SK-N-SH (cell line): ENCODE results near the gene SNX9. TPM values are rescaled to one million over a fixed set of nuclear protein-coding genes. Genes with fewer than 3 reads are reported as not detected.

Experiments used
- CTCF ChIA-PET: fragments of 300-600, 350-600 bp; formaldehyde crosslinking; extraction: SDS; loops from one replicate; lab custom pipeline; 2021; lab: Yijun Ruan, JAX
- POLR2A ChIA-PET: fragments of 350-600 bp; sonication (Branson Sonifier 250); formaldehyde crosslinking; extraction: SDS; loops from one replicate; lab custom pipeline; 2020; ENCODE audit warnings: antibody characterized with exemption, inconsistent platforms; lab: Yijun Ruan, JAX
- DNase-seq: peaks from one replicate; pipeline ENCODE4 v3.0.0; 2012
- H2AFZ ChIP-seq: fragments of 200-600 bp; sonication (generic); 2 replicates; pipeline ENCODE4 v1.8.1; 2016; ENCODE audit warnings: antibody characterized with exemption, mild to moderate bottlenecking, low read depth
- H3F3A ChIP-seq: fragments of 200-600 bp; sonication (generic); replicated peaks from 2 replicates; pipeline ENCODE3; 2016; ENCODE audit warnings: antibody characterized with exemption, mild to moderate bottlenecking; ENCODE audit not compliant: insufficient read depth
- H3K27ac ChIP-seq, 2 experiments: fragments of 200-500 bp in 1 of 2; fragments of 200-600 bp in 1 of 2; sonication (Bioruptor generic) in 1 of 2; sonication (generic), shearing (Covaris generic) in 1 of 2; 2 replicates each; pipeline versions ENCODE4 v1.5.1 to v1.6.1; 2014 to 2016; ENCODE audit warnings: low read depth in 2 of 2, inconsistent platforms in 1 of 2, low read length in 1 of 2, mild to moderate bottlenecking in 1 of 2, mixed read lengths in 1 of 2
- H3K27me3 ChIP-seq: fragments of 200-600 bp; sonication (generic), shearing (Covaris generic); 2 replicates; pipeline ENCODE4 v1.6.1; 2016; ENCODE audit warnings: mixed run types; ENCODE audit not compliant: insufficient read depth
- H3K36me3 ChIP-seq, 2 experiments: fragments of 200-500 bp in 1 of 2; fragments of 200-600 bp in 1 of 2; sonication (Bioruptor generic) in 1 of 2; sonication (generic) in 1 of 2; replicated peaks in 1 of 2; 2 replicates each; pipeline versions ENCODE3 to v1.5.1; 2014 to 2016; ENCODE audit warnings: low read length in 1 of 2, mild to moderate bottlenecking in 1 of 2; ENCODE audit not compliant: insufficient read depth in 2 of 2, control insufficient read depth in 1 of 2
- H3K4me1 ChIP-seq, 2 experiments: fragments of 200-500 bp in 1 of 2; fragments of 200-600 bp in 1 of 2; sonication (Bioruptor generic) in 1 of 2; sonication (generic), shearing (Covaris generic) in 1 of 2; 2 replicates each; pipeline versions ENCODE4 v1.5.1 to v1.6.1; 2014 to 2016; ENCODE audit warnings: low read depth in 1 of 2, low read length in 1 of 2, mixed run types in 1 of 2; ENCODE audit not compliant: insufficient read depth in 2 of 2, control insufficient read depth in 1 of 2
- H3K4me2 ChIP-seq: fragments of 200-600 bp; sonication (generic), shearing (Covaris generic); 2 replicates; pipeline ENCODE4 v1.6.1; 2017; ENCODE audit warnings: mixed run types
- H3K4me3 ChIP-seq, 2 experiments: fragments of 200-500 bp in 1 of 2; fragments of 200-600 bp in 1 of 2; sonication (Bioruptor generic) in 1 of 2; sonication (generic), shearing (Covaris generic) in 1 of 2; 2 replicates each; pipeline versions ENCODE4 v1.5.1 to v1.8.1; 2014 to 2016; ENCODE audit warnings: low read depth in 2 of 2, inconsistent platforms in 1 of 2, low read length in 1 of 2, mild to moderate bottlenecking in 1 of 2, mixed read lengths in 1 of 2, moderate library complexity in 1 of 2
- H3K79me2 ChIP-seq: fragments of 200-600 bp; sonication (generic); 2 replicates; pipeline ENCODE4 v1.8.1; 2017; ENCODE audit warnings: mild to moderate bottlenecking; ENCODE audit not compliant: insufficient read depth
- H3K9ac ChIP-seq: fragments of 200-600 bp; sonication (generic); 2 replicates; pipeline ENCODE4 v1.6.1; 2017; ENCODE audit warnings: mixed run types
- H3K9me2 ChIP-seq: fragments of 200-600 bp; sonication (generic); 2 replicates; pipeline ENCODE4 v1.6.1; 2017; ENCODE audit warnings: mixed run types
- H3K9me3 ChIP-seq: fragments of 200-600 bp; sonication (generic); 2 replicates; pipeline ENCODE4 v1.6.1; 2017; ENCODE audit warnings: mixed run types, mild to moderate bottlenecking, moderate library complexity
- H4K20me1 ChIP-seq: fragments of 200-600 bp; sonication (generic); 2 replicates; pipeline ENCODE4 v1.6.1; 2017; ENCODE audit warnings: mild to moderate bottlenecking, mixed run types; ENCODE audit not compliant: insufficient read depth
- CHD2 ChIP-seq: fragments of 150-350 bp; IDR thresholded peaks from 2 replicates; pipeline ENCODE4 v1.6.1; 2018; ENCODE audit warnings: low read length; ENCODE audit not compliant: partially characterized antibody
- FOSL2 ChIP-seq: IDR thresholded peaks from 2 replicates; pipeline ENCODE4 v1.4.0; 2012; ENCODE audit warnings: low read depth, mild to moderate bottlenecking, moderate library complexity, borderline replicate concordance
- FOXJ3 ChIP-seq: sonication (generic); formaldehyde crosslinking; IDR thresholded peaks from 2 replicates; pipeline ENCODE4 v1.5.1; 2020; ENCODE audit warnings: mild to moderate bottlenecking, missing genetic modification reagents
- GABPA ChIP-seq: IDR thresholded peaks from 2 replicates; pipeline ENCODE4 v1.4.0; 2012; ENCODE audit warnings: low read depth, mild to moderate bottlenecking
- GATA2 ChIP-seq: sonication (generic); formaldehyde crosslinking; IDR thresholded peaks from 2 replicates; pipeline ENCODE4 v1.5.0; 2020; ENCODE audit warnings: mild to moderate bottlenecking, missing genetic modification reagents
- MEF2A ChIP-seq: IDR thresholded peaks from 2 replicates; pipeline ENCODE4 v1.4.0; 2012; ENCODE audit warnings: low read depth, borderline replicate concordance
- NFIC ChIP-seq: IDR thresholded peaks from 2 replicates; pipeline ENCODE4 v1.4.0; 2012; ENCODE audit warnings: borderline replicate concordance
- POLR2AphosphoS5 ChIP-seq: IDR thresholded peaks from 2 replicates; pipeline ENCODE4 v1.6.1; 2012; ENCODE audit warnings: low read depth, low read length
- RFX5 ChIP-seq: IDR thresholded peaks from 2 replicates; pipeline ENCODE4 v1.6.1; 2012; ENCODE audit warnings: mild to moderate bottlenecking, improper control_type of control experiment, low read length
- RXRA ChIP-seq: IDR thresholded peaks from 2 replicates; pipeline ENCODE4 v1.4.0; 2012; ENCODE audit warnings: low read depth, mild to moderate bottlenecking, borderline replicate concordance
- SIN3A ChIP-seq: IDR thresholded peaks from 2 replicates; pipeline ENCODE4 v1.6.1; 2012; ENCODE audit warnings: low read depth, mild to moderate bottlenecking, low read length, moderate library complexity, borderline replicate concordance
- SMC3 ChIP-seq: IDR thresholded peaks from 2 replicates; pipeline ENCODE4 v1.6.1; 2012; ENCODE audit warnings: low read depth, low read length, improper control_type of control experiment
- TAF1 ChIP-seq: IDR thresholded peaks from 2 replicates; pipeline ENCODE4 v1.6.1; 2012; ENCODE audit warnings: low read depth, mild to moderate bottlenecking, low read length, moderate library complexity, borderline replicate concordance
- TCF12 ChIP-seq: IDR thresholded peaks from 2 replicates; pipeline ENCODE4 v1.4.0; 2012
- TEAD4 ChIP-seq: IDR thresholded peaks from 2 replicates; pipeline ENCODE4 v1.4.0; 2012; ENCODE audit warnings: mild to moderate bottlenecking, borderline replicate concordance; ENCODE audit not compliant: insufficient read depth
- YY1 ChIP-seq: IDR thresholded peaks from 2 replicates; pipeline ENCODE4 v1.4.0; 2012; ENCODE audit warnings: low read depth, mild to moderate bottlenecking
- WGBS: methylation state at CpG from one replicate; pipeline ENCODE4 v1.1.6; 2017; ENCODE audit warnings: low lambda C conversion rate; 5-methylcytosine and 5-hydroxymethylcytosine counted together
- polyA plus RNA-seq, 3 experiments: library from polyadenylated mRNA; depleted of rRNA; stranded (reverse); fragments of >200 nt; gene quantifications; 2 replicates each; pipeline ENCODE4 v1.2.3, GENCODE V29; 2012
- TF ChIP-seq, protein P1 (sequence below): fragments of 150-350 bp; IDR thresholded peaks from 2 replicates; pipeline ENCODE4 v1.6.1; 2016; ENCODE audit warnings: mild to moderate bottlenecking, low read depth, low read length
- TF ChIP-seq, protein P2 (sequence below): IDR thresholded peaks from 2 replicates; pipeline ENCODE4 v1.6.1; 2012; ENCODE audit warnings: mild to moderate bottlenecking, low read depth, low read length, moderate library complexity
- TF ChIP-seq, protein P3 (sequence below): fragments of 150-350 bp; IDR thresholded peaks from 2 replicates; pipeline ENCODE4 v1.6.1; 2017; ENCODE audit warnings: antibody characterized with exemption, low read length, low read depth, borderline replicate concordance
- TF ChIP-seq, protein P4 (sequence below): IDR thresholded peaks from 2 replicates; pipeline ENCODE4 v1.4.0; 2012; ENCODE audit warnings: low read depth, borderline replicate concordance
- TF ChIP-seq, protein P5 (sequence below): IDR thresholded peaks from 2 replicates; pipeline ENCODE4 v1.4.0; 2012; ENCODE audit warnings: low read depth, borderline replicate concordance
- TF ChIP-seq, protein P6 (sequence below): IDR thresholded peaks from 2 replicates; pipeline ENCODE4 v1.4.0; 2012; ENCODE audit warnings: low read depth

Gene SNX9
- polyA plus RNA-seq, 1 of the 3 experiments (the other 2 are of a cell fraction): 31.6 TPM

DNA sequence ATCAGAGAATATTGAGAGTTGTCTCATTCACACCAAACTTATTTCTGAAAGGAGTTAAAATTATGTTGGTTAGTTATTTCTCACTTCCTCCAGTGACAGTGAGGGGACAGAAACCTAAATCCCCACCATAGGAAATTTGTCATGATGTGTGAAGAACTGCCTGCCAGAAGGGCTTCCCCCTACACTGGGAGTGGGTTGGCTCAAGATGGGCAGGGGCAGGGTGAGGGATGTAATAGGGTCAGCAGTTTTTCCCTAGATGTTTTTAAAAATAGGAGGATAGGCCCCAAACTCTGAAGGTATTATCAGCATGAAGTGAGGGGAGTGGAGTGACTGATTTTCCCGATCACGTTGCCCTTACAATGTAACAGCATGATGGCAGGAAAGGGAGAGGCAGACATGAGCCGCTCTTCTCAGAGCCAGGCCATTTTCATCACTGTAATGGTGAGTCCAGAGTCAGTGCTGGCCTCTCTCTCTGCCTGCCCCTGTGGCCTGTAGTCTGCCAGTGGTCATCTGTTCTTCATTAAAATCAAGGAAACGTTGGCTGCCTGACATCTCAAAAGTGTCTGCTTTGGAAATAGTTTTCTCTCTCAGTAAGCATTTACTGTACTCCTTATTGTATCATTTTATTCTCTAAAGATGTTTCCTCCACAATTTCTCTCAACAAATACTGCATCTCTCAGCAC lies 98.8 kb downstream of the SNX9 start:
- Histone ChIP-seq H3K4me1 (peaks cover 0 to 12% of the 10 kb centered on the region in 2 experiments; a peak in 3 of 4 replicates), H3K36me3 (peaks cover 56 to 80% of the 10 kb centered on the region in 2 experiments), H4K20me1 (no peaks in the 10 kb centered on the region), H3K4me3 (no peak overlapping the region), H2AFZ (no peak overlapping the region), H3F3A (peaks cover 10% of the 10 kb centered on the region), H3K4me2 (no peak overlapping the region), H3K9me3 (no peaks in the 10 kb centered on the region), H3K27ac (peak overlapping the region; percentile 65 to 87), H3K9me2 (no peaks in the 10 kb centered on the region), H3K9ac (no peak overlapping the region; the same call in 1 of the 2 replicates), H3K27me3 (no peaks in the 10 kb centered on the region), H3K79me2 (peaks cover 9% of the 10 kb centered on the region; the same call in 1 of the 2 replicates)
- DNase-seq: peak; percentile 57
- ChIA-PET CTCF (interaction anchor here (1.1 to 1.4 kb wide), 3 partner anchors 8 to 60 kb away, joined by 3 read pairs; partner anchors contain the start of gene SYNJ2), POLR2A (no interaction called here)
- 34% methylated on average over 4 of the region's 4 CpGs for WGBS
- TF ChIP-seq, protein P1, sequence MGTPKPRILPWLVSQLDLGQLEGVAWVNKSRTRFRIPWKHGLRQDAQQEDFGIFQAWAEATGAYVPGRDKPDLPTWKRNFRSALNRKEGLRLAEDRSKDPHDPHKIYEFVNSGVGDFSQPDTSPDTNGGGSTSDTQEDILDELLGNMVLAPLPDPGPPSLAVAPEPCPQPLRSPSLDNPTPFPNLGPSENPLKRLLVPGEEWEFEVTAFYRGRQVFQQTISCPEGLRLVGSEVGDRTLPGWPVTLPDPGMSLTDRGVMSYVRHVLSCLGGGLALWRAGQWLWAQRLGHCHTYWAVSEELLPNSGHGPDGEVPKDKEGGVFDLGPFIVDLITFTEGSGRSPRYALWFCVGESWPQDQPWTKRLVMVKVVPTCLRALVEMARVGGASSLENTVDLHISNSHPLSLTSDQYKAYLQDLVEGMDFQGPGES: no peak
- TF ChIP-seq POLR2AphosphoS5 (peak; percentile 48; the same call in 1 of the 2 replicates), FOSL2 (no peak), RXRA (no peak; the same call in 1 of the 2 replicates), RFX5 (no peak), TCF12 (peak; percentile 96), SIN3A (no peak), CHD2 (peak; percentile 24), GABPA (no peak), TAF1 (no peak), FOXJ3 (CRISPR knock-in tag) (no peak), MEF2A (no peak), YY1 (no peak), SMC3 (no peak), TEAD4 (no peak), NFIC (peak; percentile 31; the same call in 1 of the 2 replicates), GATA2 (CRISPR knock-in tag) (no peak)
- TF ChIP-seq, protein P2, sequence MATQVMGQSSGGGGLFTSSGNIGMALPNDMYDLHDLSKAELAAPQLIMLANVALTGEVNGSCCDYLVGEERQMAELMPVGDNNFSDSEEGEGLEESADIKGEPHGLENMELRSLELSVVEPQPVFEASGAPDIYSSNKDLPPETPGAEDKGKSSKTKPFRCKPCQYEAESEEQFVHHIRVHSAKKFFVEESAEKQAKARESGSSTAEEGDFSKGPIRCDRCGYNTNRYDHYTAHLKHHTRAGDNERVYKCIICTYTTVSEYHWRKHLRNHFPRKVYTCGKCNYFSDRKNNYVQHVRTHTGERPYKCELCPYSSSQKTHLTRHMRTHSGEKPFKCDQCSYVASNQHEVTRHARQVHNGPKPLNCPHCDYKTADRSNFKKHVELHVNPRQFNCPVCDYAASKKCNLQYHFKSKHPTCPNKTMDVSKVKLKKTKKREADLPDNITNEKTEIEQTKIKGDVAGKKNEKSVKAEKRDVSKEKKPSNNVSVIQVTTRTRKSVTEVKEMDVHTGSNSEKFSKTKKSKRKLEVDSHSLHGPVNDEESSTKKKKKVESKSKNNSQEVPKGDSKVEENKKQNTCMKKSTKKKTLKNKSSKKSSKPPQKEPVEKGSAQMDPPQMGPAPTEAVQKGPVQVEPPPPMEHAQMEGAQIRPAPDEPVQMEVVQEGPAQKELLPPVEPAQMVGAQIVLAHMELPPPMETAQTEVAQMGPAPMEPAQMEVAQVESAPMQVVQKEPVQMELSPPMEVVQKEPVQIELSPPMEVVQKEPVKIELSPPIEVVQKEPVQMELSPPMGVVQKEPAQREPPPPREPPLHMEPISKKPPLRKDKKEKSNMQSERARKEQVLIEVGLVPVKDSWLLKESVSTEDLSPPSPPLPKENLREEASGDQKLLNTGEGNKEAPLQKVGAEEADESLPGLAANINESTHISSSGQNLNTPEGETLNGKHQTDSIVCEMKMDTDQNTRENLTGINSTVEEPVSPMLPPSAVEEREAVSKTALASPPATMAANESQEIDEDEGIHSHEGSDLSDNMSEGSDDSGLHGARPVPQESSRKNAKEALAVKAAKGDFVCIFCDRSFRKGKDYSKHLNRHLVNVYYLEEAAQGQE: no peak
- TF ChIP-seq, protein P3, sequence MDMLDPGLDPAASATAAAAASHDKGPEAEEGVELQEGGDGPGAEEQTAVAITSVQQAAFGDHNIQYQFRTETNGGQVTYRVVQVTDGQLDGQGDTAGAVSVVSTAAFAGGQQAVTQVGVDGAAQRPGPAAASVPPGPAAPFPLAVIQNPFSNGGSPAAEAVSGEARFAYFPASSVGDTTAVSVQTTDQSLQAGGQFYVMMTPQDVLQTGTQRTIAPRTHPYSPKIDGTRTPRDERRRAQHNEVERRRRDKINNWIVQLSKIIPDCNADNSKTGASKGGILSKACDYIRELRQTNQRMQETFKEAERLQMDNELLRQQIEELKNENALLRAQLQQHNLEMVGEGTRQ: no peak
- TF ChIP-seq, protein P4, sequence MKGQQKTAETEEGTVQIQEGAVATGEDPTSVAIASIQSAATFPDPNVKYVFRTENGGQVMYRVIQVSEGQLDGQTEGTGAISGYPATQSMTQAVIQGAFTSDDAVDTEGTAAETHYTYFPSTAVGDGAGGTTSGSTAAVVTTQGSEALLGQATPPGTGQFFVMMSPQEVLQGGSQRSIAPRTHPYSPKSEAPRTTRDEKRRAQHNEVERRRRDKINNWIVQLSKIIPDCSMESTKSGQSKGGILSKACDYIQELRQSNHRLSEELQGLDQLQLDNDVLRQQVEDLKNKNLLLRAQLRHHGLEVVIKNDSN: no peak
- TF ChIP-seq, protein P5, sequence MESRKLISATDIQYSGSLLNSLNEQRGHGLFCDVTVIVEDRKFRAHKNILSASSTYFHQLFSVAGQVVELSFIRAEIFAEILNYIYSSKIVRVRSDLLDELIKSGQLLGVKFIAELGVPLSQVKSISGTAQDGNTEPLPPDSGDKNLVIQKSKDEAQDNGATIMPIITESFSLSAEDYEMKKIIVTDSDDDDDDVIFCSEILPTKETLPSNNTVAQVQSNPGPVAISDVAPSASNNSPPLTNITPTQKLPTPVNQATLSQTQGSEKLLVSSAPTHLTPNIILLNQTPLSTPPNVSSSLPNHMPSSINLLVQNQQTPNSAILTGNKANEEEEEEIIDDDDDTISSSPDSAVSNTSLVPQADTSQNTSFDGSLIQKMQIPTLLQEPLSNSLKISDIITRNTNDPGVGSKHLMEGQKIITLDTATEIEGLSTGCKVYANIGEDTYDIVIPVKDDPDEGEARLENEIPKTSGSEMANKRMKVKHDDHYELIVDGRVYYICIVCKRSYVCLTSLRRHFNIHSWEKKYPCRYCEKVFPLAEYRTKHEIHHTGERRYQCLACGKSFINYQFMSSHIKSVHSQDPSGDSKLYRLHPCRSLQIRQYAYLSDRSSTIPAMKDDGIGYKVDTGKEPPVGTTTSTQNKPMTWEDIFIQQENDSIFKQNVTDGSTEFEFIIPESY: no peak
- TF ChIP-seq, protein P6, sequence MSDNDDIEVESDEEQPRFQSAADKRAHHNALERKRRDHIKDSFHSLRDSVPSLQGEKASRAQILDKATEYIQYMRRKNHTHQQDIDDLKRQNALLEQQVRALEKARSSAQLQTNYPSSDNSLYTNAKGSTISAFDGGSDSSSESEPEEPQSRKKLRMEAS: no peak
